Trophoblast cell (in vitro differentiated cells and primary cell): ENCODE data around the gene CHRM2. TPM values are rescaled to one million over a fixed set of nuclear protein-coding genes. Genes with fewer than 3 reads are reported as not detected.
A peak's percentile ranks its signal among the peaks of the same experiment; 100 is the strongest.
"Not testable (repeated sequence)": the region's sequence is repeated elsewhere in the genome, so short reads cannot be mapped to it uniquely, and the experiment has no call there.

Experiments
- DNase-seq, 2 donors: peaks; one replicate each; pipeline ENCODE4 v3.0.0-alpha.2; 2016
- H2AFZ ChIP-seq: 2 replicates; pipeline ENCODE4 v1.6.1; 2013; ENCODE audit warnings: low read length, moderate library complexity, mild to moderate bottlenecking; ENCODE audit not compliant: insufficient read depth, poor library complexity
- H2AK5ac ChIP-seq: 2 replicates; pipeline ENCODE4 v1.6.1; 2013; ENCODE audit warnings: mild to moderate bottlenecking, low read length
- H2BK120ac ChIP-seq: 2 replicates; pipeline ENCODE4 v1.6.1; 2013; ENCODE audit warnings: low read length, mild to moderate bottlenecking, moderate library complexity; ENCODE audit not compliant: insufficient read depth, poor library complexity
- H2BK12ac ChIP-seq: 2 replicates; pipeline ENCODE4 v1.6.1; 2013; ENCODE audit warnings: mild to moderate bottlenecking, low read length, moderate library complexity
- H2BK5ac ChIP-seq: 2 replicates; pipeline ENCODE4 v1.6.1; 2013; ENCODE audit warnings: low read length, low read depth, moderate library complexity, mild to moderate bottlenecking; ENCODE audit not compliant: poor library complexity
- H3K14ac ChIP-seq: 2 replicates; pipeline ENCODE4 v1.6.1; 2013; ENCODE audit warnings: mild to moderate bottlenecking, low read length
- H3K18ac ChIP-seq: 2 replicates; pipeline ENCODE4 v1.6.1; 2013; ENCODE audit warnings: mild to moderate bottlenecking, low read length
- H3K23ac ChIP-seq: 2 replicates; pipeline ENCODE4 v1.6.1; 2013; ENCODE audit warnings: low read length
- H3K27ac ChIP-seq: 2 replicates; pipeline ENCODE4 v1.5.1; 2013; ENCODE audit warnings: low read depth, mild to moderate bottlenecking, inconsistent platforms, low read length, moderate library complexity
- H3K27me3 ChIP-seq: 2 replicates; pipeline ENCODE4 v1.6.1; 2013; ENCODE audit warnings: inconsistent platforms, mild to moderate bottlenecking, low read length, moderate library complexity; ENCODE audit not compliant: insufficient read depth
- H3K36me3 ChIP-seq, 2 experiments: 1 replicate in 1 of 2; 2 replicates in 1 of 2; pipeline ENCODE4 v1.6.1; 2013; ENCODE audit warnings: low read length in 2 of 2, mild to moderate bottlenecking in 2 of 2, moderate library complexity in 1 of 2; ENCODE audit not compliant: insufficient read depth in 2 of 2, control insufficient read depth in 1 of 2
- H3K4ac ChIP-seq: 2 replicates; pipeline ENCODE4 v1.6.1; 2013; ENCODE audit warnings: low read depth, mild to moderate bottlenecking, low read length, moderate library complexity
- H3K4me1 ChIP-seq, 2 experiments: 1 replicate in 1 of 2; 2 replicates in 1 of 2; pipeline ENCODE4 v1.6.1; 2013; ENCODE audit warnings: low read length in 2 of 2, mild to moderate bottlenecking in 2 of 2, moderate library complexity in 1 of 2; ENCODE audit not compliant: insufficient read depth in 2 of 2, control insufficient read depth in 1 of 2
- H3K4me2 ChIP-seq: 2 replicates; pipeline ENCODE4 v1.6.1; 2013; ENCODE audit warnings: inconsistent platforms, mild to moderate bottlenecking, low read length, moderate library complexity
- H3K4me3 ChIP-seq: 2 replicates; pipeline ENCODE4 v1.5.1; 2013; ENCODE audit warnings: mild to moderate bottlenecking, low read depth, low read length, inconsistent platforms
- H3K79me1 ChIP-seq: one replicate; pipeline ENCODE4 v1.6.1; 2013; ENCODE audit warnings: low read length
- H3K79me2 ChIP-seq: 2 replicates; pipeline ENCODE4 v1.6.1; 2013; ENCODE audit warnings: low read length, mild to moderate bottlenecking; ENCODE audit not compliant: control insufficient read depth, insufficient read depth, poor library complexity
- H3K9ac ChIP-seq: 2 replicates; pipeline ENCODE4 v1.6.1; 2013; ENCODE audit warnings: mild to moderate bottlenecking, low read length
- H3K9me3 ChIP-seq: 2 replicates; pipeline ENCODE4 v1.6.1; 2013; ENCODE audit warnings: low read depth, mild to moderate bottlenecking, control low read depth, inconsistent platforms, low read length; ENCODE audit not compliant: insufficient read depth
- H4K12ac ChIP-seq: 2 replicates; pipeline ENCODE4 v1.6.1; 2013; ENCODE audit warnings: low read depth, mild to moderate bottlenecking, low read length, moderate library complexity
- H4K8ac ChIP-seq: 2 replicates; pipeline ENCODE4 v1.6.1; 2013; ENCODE audit warnings: low read depth, mild to moderate bottlenecking, low read length, moderate library complexity
- H4K91ac ChIP-seq: one replicate; pipeline ENCODE4 v1.6.1; 2013; ENCODE audit warnings: low read depth, mild to moderate bottlenecking, low read length, moderate library complexity
- WGBS: extraction: QIAGEN DNeasy Blood & Tissue Kit; methylation state at CpG from one replicate; pipeline ENCODE4 v1.1.7; 2013; ENCODE audit warnings: missing lambda C conversion rate; ENCODE audit not compliant: insufficient read length, insufficient coverage; ENCODE audit errors: extremely low coverage; 5-methylcytosine and 5-hydroxymethylcytosine counted together
- polyA plus RNA-seq: library from polyadenylated mRNA; stranded (reverse); fragments of 200-250 nt; gene quantifications from 2 replicates; pipeline ENCODE4 v1.2.3, GENCODE V29; 2013

The CHRM2 gene
- polyA plus RNA-seq = 0.03 and 0.04 TPM in 2 replicates

GRCh38 chr7:136868496-136869000 lies at the start of gene CHRM2:
Gene CHRM2 (plus strand): TSS chr7:136868652. CDS start chr7:137014866, 146,214 bp downstream.
- no peaks in the 10 kb centered on the region for H3K79me1 ChIP-seq
- H4K91ac ChIP-seq = no peak within 1 kb of the TSS
- no peak within 1 kb of the TSS for H4K12ac ChIP-seq
- no peaks in the 10 kb centered on the region for H3K79me2 ChIP-seq
- H3K9me3 ChIP-seq = peaks cover 3% of the 10 kb centered on the region
- no peak within 1 kb of the TSS for H3K27ac ChIP-seq
- no peak within 1 kb of the TSS for H3K14ac ChIP-seq
- H3K27me3 ChIP-seq = peaks cover 46% of the 10 kb centered on the region
- no peak within 1 kb of the TSS for H2AK5ac ChIP-seq
- H3K4me3 ChIP-seq = no peak within 1 kb of the TSS
- no peak within 1 kb of the TSS for H3K23ac ChIP-seq
- no peak within 1 kb of the TSS for H4K8ac ChIP-seq
- H3K36me3 ChIP-seq = no peaks in the 10 kb centered on the region
- H2BK120ac ChIP-seq = no peak within 1 kb of the TSS
- H3K4me1 ChIP-seq = peaks cover 3 to 12% of the 10 kb centered on the region in 2 experiments
- WGBS = no CpG with 5 or more reads among the region's 23 CpGs
- H3K4ac ChIP-seq = no peak within 1 kb of the TSS
- no peak within 1 kb of the TSS for H3K9ac ChIP-seq
- H3K18ac ChIP-seq = no peak within 1 kb of the TSS
- DNase-seq = no peak
- H2BK5ac ChIP-seq = no peak within 1 kb of the TSS
- H2BK12ac ChIP-seq = no peak within 1 kb of the TSS
- peak within 1 kb of the TSS; percentile 65 for H3K4me2 ChIP-seq
- no peak within 1 kb of the TSS for H2AFZ ChIP-seq

- H3K4me3 ChIP-seq, H2BK120ac ChIP-seq, H3K18ac ChIP-seq, H3K23ac ChIP-seq, H3K27me3 ChIP-seq, H4K12ac ChIP-seq, H2BK12ac ChIP-seq, H2AK5ac ChIP-seq, H3K14ac ChIP-seq, H3K4me2 ChIP-seq, H2BK5ac ChIP-seq, H3K36me3 ChIP-seq, H3K79me1 ChIP-seq, H2AFZ ChIP-seq, H4K91ac ChIP-seq, H3K79me2 ChIP-seq, H3K4ac ChIP-seq, DNase-seq, H3K27ac ChIP-seq, H3K9ac ChIP-seq, H4K8ac ChIP-seq, H3K9me3 ChIP-seq, H3K4me1 ChIP-seq: not testable (repeated sequence)
- no CpG with 5 or more reads among the region's 16 CpGs for WGBS
These were observed 37.1 kb upstream of the CHRM2 start for GRCh38 chr7:136831398-136831797.

- no peak overlapping the region for H3K4ac ChIP-seq
- no peaks in the 10 kb centered on the region for H3K79me1 ChIP-seq
- H2BK12ac ChIP-seq = no peak overlapping the region
- no peak overlapping the region for H2AFZ ChIP-seq
- no peaks in the 10 kb centered on the region for H3K27me3 ChIP-seq
- no peak overlapping the region for H3K9ac ChIP-seq
- no peak overlapping the region for H4K12ac ChIP-seq
- H3K18ac ChIP-seq = no peak overlapping the region
- no peaks in the 10 kb centered on the region for H3K9me3 ChIP-seq
- DNase-seq = no peak
- H2AK5ac ChIP-seq = no peak overlapping the region
- no peaks in the 10 kb centered on the region for H3K79me2 ChIP-seq
- no peak overlapping the region for H3K27ac ChIP-seq
- no peak overlapping the region for H2BK120ac ChIP-seq
- H2BK5ac ChIP-seq = no peak overlapping the region
- H3K4me3 ChIP-seq = no peak overlapping the region
- H3K4me1 ChIP-seq = no peaks in the 10 kb centered on the region
- no peak overlapping the region for H3K23ac ChIP-seq
- WGBS = no CpG with 5 or more reads among the region's 1 CpG
- no peaks in the 10 kb centered on the region for H3K36me3 ChIP-seq
- no peak overlapping the region for H3K4me2 ChIP-seq
- H3K14ac ChIP-seq = no peak overlapping the region
- no peak overlapping the region for H4K91ac ChIP-seq
- no peak overlapping the region for H4K8ac ChIP-seq
These were observed 22.5 kb upstream of the CHRM2 start for GRCh38 chr7:136845899-136846465.

GRCh38 chr7:136847858-136848257 lies 20.6 kb upstream of the CHRM2 start:
- Histone ChIP-seq H3K18ac (no peak overlapping the region), H3K79me1 (no peaks in the 10 kb centered on the region), H4K91ac (no peak overlapping the region), H3K79me2 (no peaks in the 10 kb centered on the region), H3K14ac (no peak overlapping the region), H3K27me3 (no peaks in the 10 kb centered on the region), H3K4me2 (no peak overlapping the region), H2AFZ (no peak overlapping the region), H3K4ac (no peak overlapping the region), H3K9me3 (no peaks in the 10 kb centered on the region), H3K4me3 (no peak overlapping the region), H2BK12ac (no peak overlapping the region), H3K4me1 (no peaks in the 10 kb centered on the region), H4K12ac (no peak overlapping the region), H4K8ac (no peak overlapping the region), H2BK5ac (no peak overlapping the region), H3K9ac (no peak overlapping the region), H2AK5ac (no peak overlapping the region), H3K23ac (no peak overlapping the region), H2BK120ac (no peak overlapping the region), H3K27ac (no peak overlapping the region), H3K36me3 (no peaks in the 10 kb centered on the region)
- WGBS = no CpG with 5 or more reads among the region's 2 CpGs
- no peak for DNase-seq
